Pancreas (tissue), 10 donors: ENCODE measurements around the gene PIP4K2A. TPM values are rescaled to one million over a fixed set of nuclear protein-coding genes. Genes with fewer than 3 reads are reported as not detected.

Experiments
- ATAC-seq, 4 donors: fragments of 200-7000 bp; cut with Tn5 transposase; one replicate each; pipeline versions ENCODE4 v1.8.0 to v1.9.1; 2020; ENCODE audit warnings: mild to moderate bottlenecking in 4 of 4, moderate library complexity in 4 of 4
- DNase-seq, 6 donors: peaks; one replicate each; pipeline ENCODE4 v3.0.0-alpha.2; 2020
- FAIRE-seq: peaks from 2 replicates; lab custom pipeline; 2012; peaks lifted over from hg19 to GRCh38; lab: Jason Lieb, UNC
- H3K27ac ChIP-seq, 4 donors: fragments of 200-600 bp; sonication (generic); 1 replicate in 3 of 4; 2 replicates in 1 of 4; pipeline versions ENCODE4 v1.5.0 to v1.8.0; 2020
- H3K27me3 ChIP-seq, 4 donors: fragments of 200-600 bp; one replicate each; pipeline ENCODE4 v1.8.0; 2021
- H3K36me3 ChIP-seq, 3 donors: fragments of 200-600 bp; sonication (generic) in 1 of 3; one replicate each; pipeline versions ENCODE4 v1.5.0 to v1.8.0; 2020 to 2021
- H3K4me1 ChIP-seq, 3 donors: fragments of 200-600 bp; one replicate each; pipeline ENCODE4 v1.8.0; 2021
- H3K4me3 ChIP-seq, 4 donors: fragments of 200-600 bp; sonication (generic) in 2 of 4; one replicate each; pipeline versions ENCODE4 v1.5.0 to v1.8.0; 2020 to 2021
- H3K9me3 ChIP-seq, 4 donors: fragments of 200-600 bp; one replicate each; pipeline ENCODE4 v1.8.0; 2021
- WGBS, 2 donors: extraction: QIAGEN DNeasy Blood & Tissue Kit; methylation state at CpG; one replicate each; pipeline ENCODE4 v1.1.7; 2013; 5-methylcytosine and 5-hydroxymethylcytosine counted together
- intact Hi-C, 3 donors: fragments of 100-400 bp; cut with DNase I; formaldehyde crosslinking; loops; one replicate each; pipeline versions ENCODE4 v1.11.1 to v1.14.2; 2022
- polyA plus RNA-seq, 2 donors: library from polyadenylated mRNA; stranded (reverse); fragments of 200-250 nt; gene quantifications; one replicate each; pipeline ENCODE4 v1.2.3, GENCODE V29; 2013
- total RNA-seq, 6 donors: library from RNA; stranded (reverse); fragmentation: NEBNext Ultra II Directional in 4 of 6; extraction: Animal tissue kit (Norgen Biotek cat#: 25700) in 4 of 6; gene quantifications; one replicate each; pipeline versions ENCODE4 v1.2.1 to v1.2.4, GENCODE V29; 2021 to 2023
- TF ChIP-seq, protein P1 (sequence below), 4 donors: fragments of 200-600 bp; sonication (generic) in 3 of 4; IDR thresholded peaks; one replicate each; pipeline versions ENCODE4 v1.5.0 to v1.8.0; 2021; ENCODE audit warnings: antibody characterized with exemption in 4 of 4
- donor health status: healthy with polysubstance abuse.
- donor health status: DM: no; HTN: no; CAD: no; lungs with moderate emphysema.
- donor health status: DM: no; HTN: no; CAD: no.
- donor health status: control.
- donor health status: control.
- donor health status: Bipolar disorder and iron deficiency.
- donor health status: DM: yes; HTN: yes; CAD: no.
- donor health status: DM: no; HTN: no; CAD: no.
- donor health status: DM: no; HTN: no; CAD: no.
- donor health status: DM: yes; HTN: yes; CAD: no.

The PIP4K2A gene
- total and polyA plus RNA-seq, 8 donors, result 3.6 to 17.8 (median 6.7) TPM

DNA sequence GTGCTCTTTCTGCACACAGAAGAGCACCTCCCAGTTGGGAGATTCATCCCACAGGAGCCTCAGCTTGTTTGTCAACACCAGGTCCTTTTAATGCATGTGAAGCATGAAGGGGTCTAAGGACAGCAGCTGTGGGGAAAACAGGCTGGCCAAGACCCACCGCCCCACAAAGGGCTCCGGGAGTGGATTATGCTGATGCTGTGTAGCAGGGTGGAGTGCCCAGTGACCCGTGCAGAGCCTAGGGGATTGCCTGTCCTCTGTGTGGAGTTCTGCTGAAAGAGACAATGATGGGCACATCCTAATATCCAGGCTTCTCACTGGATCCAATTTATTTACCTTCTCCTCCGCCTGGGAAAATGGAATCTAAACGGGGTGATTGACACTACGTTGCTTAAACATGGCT lies 74.0 kb downstream of the PIP4K2A start:
- Histone ChIP-seq H3K27me3 (no peaks in the 10 kb centered on the region), H3K4me1 (no peaks in the 10 kb centered on the region), H3K36me3 (no peaks in the 10 kb centered on the region), H3K9me3 (no peaks in the 10 kb centered on the region), H3K27ac (no peak overlapping the region), H3K4me3 (no peak overlapping the region)
- DNase-seq, result no peak
- FAIRE-seq, result no peak
- TF ChIP-seq, protein P1, sequence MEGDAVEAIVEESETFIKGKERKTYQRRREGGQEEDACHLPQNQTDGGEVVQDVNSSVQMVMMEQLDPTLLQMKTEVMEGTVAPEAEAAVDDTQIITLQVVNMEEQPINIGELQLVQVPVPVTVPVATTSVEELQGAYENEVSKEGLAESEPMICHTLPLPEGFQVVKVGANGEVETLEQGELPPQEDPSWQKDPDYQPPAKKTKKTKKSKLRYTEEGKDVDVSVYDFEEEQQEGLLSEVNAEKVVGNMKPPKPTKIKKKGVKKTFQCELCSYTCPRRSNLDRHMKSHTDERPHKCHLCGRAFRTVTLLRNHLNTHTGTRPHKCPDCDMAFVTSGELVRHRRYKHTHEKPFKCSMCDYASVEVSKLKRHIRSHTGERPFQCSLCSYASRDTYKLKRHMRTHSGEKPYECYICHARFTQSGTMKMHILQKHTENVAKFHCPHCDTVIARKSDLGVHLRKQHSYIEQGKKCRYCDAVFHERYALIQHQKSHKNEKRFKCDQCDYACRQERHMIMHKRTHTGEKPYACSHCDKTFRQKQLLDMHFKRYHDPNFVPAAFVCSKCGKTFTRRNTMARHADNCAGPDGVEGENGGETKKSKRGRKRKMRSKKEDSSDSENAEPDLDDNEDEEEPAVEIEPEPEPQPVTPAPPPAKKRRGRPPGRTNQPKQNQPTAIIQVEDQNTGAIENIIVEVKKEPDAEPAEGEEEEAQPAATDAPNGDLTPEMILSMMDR (IDR thresholded peaks at IDR 0.05), result no peak
- 88 to 89% methylated on average over 6 of the region's 6 CpGs for WGBS, 2 donors
- no peak for ATAC-seq
- intact Hi-C loops, result no loop called here

DNA sequence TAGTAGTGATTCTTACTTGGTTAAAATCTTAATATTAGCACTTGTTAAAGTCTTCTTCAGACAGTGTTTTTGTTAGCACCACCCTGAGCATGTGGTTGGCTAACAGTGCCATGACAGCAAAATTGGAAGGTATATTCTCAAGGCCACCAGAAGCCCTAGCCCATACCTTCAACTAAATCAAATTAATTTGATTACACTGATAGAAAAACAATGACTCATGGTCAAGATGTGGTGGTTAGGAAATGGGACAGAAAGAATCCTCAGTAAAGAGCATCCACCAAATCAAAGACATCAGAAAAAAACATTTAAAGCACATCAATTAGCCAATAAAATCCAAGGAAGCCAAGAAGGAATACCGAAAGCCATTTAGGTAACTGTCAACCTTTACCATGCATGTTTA lies 75.5 kb downstream of the PIP4K2A start:
- TF ChIP-seq, protein P1 (IDR thresholded peaks at IDR 0.05), result no peak
- WGBS, 2 donors, result 95 to 100% methylated on average over 1 of the region's 1 CpG
- no peaks in the 10 kb centered on the region for H3K36me3 ChIP-seq
- no peak for FAIRE-seq
- H3K9me3 ChIP-seq, result no peaks in the 10 kb centered on the region
- DNase-seq, result no peak
- H3K4me3 ChIP-seq, result no peak overlapping the region
- ATAC-seq, result no peak
- no peak overlapping the region for H3K27ac ChIP-seq
- intact Hi-C loops, result no loop called here
- H3K27me3 ChIP-seq, result no peaks in the 10 kb centered on the region
- no peaks in the 10 kb centered on the region for H3K4me1 ChIP-seq

DNA sequence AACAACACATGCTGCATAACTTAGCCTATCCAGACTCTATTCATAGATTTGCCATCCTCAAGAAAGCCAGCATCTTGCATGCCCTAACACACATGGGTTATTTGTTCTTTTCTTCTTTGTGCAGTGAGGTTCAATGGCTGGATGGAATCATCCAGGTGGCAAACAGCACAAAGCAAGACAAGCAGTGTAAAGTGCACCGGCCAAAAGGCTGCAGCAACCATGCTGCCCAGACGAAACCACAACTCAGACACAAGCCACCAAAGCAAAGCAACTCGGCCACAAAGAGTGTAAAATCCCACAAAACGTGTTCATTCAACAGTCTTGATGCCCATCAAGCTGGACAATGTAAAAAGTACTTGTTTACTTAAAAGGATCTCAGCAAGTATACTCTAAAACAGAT lies 76.9 kb downstream of the PIP4K2A start:
- FAIRE-seq, result no peak
- intact Hi-C loops, result no loop called here

DNA sequence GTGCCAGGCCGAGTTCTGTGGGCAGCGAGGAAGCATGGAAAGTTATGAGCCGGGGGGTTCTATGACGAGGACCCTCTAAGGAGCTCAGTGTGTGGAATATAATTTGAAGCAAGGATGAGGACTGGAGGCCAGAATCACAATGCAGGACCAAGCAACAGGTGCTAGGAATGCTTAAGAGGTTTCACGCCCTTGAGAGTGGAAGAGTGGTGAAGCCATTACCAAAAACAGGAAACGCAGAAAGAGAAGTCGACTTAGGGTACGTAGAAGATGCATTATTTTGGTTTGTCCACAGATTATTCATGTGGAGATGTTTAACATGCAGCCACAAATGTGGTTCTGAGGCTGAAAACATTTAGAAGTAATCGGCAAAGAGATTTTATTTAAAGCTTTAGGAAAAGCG lies 78.7 kb downstream of the PIP4K2A start:
- ATAC-seq (no peak), FAIRE-seq (no peak), DNase-seq (no peak)
- Histone ChIP-seq H3K27ac (no peak overlapping the region), H3K27me3 (no peaks in the 10 kb centered on the region), H3K4me1 (peaks cover 0 to under 1% (median 0%) of the 10 kb centered on the region in 3 donors), H3K36me3 (no peaks in the 10 kb centered on the region), H3K9me3 (no peaks in the 10 kb centered on the region), H3K4me3 (no peak overlapping the region)
- TF ChIP-seq, protein P1 (IDR thresholded peaks at IDR 0.05), result no peak
- WGBS, 2 donors, result 93 to 96% methylated on average over 10 of the region's 10 CpGs
- intact Hi-C loops, result no loop called here

More for the DNA sequence above, 76.9 kb downstream of the PIP4K2A start:
- Histone ChIP-seq H3K27me3 (no peaks in the 10 kb centered on the region), H3K36me3 (no peaks in the 10 kb centered on the region), H3K9me3 (no peaks in the 10 kb centered on the region), H3K4me1 (no peaks in the 10 kb centered on the region), H3K27ac (no peak overlapping the region), H3K4me3 (no peak overlapping the region)
- TF ChIP-seq, protein P1 (IDR thresholded peaks at IDR 0.05), result no peak
- 88 to 91% methylated on average over 4 of the region's 4 CpGs for WGBS, 2 donors
- DNase-seq (no peak), ATAC-seq (no peak)

DNA sequence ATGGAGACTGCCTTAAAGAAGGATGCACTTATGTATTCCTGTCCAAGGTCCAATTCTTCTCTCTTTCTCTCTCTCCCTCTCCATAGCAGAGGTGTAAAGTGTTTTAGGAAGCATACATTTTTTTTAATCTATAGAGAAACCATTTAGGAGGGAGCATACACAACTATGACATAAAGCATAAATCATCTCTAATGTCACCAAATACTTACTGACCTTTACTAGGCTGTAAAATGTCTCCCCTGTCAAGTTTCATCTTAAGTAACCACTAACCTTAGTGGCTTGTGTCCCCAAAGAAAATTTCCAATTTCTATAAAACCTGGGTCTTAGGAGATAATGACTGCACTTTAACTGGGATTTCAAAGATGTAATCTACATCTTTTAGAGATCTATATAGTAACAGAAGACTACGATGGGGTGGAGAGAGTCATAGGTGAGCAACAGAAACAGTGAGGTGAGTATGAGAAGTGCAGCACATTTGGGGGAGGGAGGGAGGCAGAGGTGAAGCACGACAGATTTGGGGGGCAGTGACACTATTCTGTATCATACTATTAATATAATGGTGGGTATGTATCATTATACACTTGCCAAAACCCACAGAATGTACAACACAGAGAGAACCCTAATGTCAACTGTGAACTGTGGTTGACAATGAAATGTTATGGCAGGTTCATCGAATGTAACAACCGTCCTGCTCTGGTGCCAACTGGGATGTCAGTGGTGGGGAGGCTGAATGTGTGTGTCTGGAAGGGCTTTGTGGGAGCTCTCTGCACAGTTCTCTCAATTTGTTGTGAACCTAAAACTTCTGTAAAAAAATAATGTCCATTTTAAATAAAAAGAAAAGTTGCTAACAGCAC lies 79.5 kb downstream of the PIP4K2A start:
- TF ChIP-seq, protein P1 (IDR thresholded peaks at IDR 0.05), result no peak
- no peak for FAIRE-seq
- DNase-seq, result no peak
- ATAC-seq, result no peak
- Histone ChIP-seq H3K27me3 (no peaks in the 10 kb centered on the region), H3K36me3 (no peaks in the 10 kb centered on the region), H3K4me1 (peaks cover 0 to 7% (median 4%) of the 10 kb centered on the region in 3 donors), H3K27ac (no peak overlapping the region), H3K9me3 (no peaks in the 10 kb centered on the region), H3K4me3 (no peak overlapping the region)
- 90 to 95% methylated on average over 4 of the region's 4 CpGs for WGBS, 2 donors
- intact Hi-C loops, result no loop called here
